ENCODE results near the gene AKNAD1.
A peak's percentile ranks its signal among the peaks of the same experiment; 100 is the strongest.

Gene AKNAD1

DNA sequence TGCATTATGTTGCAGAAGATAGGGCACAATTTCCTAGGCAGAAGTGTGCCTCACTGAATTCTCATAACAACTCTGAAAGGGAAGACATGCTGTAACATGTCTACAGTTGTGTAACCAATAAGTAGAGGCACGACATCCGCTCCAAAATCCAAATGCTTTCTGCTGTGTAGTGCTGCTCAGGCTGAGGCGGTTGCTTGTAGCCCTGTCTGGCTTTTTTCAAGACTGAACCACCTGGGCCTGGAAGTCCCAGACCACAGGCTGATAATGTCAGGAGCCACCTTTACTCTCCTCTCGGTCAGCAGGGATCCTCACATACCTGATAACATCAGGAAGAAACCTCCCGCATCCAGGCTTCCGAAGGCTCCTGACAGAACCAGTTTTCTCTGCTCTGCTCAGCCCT lies 10.9 kb downstream of the AKNAD1 start:
- H3K9me3 ChIP-seq: no peaks in the 10 kb centered on the region
- intact Hi-C loops (cut with DNase I; ENCODE audit: low total_unique reads): no loop called here
- no peaks in the 10 kb centered on the region for H3K27me3 ChIP-seq
- TF ChIP-seq, protein P1, sequence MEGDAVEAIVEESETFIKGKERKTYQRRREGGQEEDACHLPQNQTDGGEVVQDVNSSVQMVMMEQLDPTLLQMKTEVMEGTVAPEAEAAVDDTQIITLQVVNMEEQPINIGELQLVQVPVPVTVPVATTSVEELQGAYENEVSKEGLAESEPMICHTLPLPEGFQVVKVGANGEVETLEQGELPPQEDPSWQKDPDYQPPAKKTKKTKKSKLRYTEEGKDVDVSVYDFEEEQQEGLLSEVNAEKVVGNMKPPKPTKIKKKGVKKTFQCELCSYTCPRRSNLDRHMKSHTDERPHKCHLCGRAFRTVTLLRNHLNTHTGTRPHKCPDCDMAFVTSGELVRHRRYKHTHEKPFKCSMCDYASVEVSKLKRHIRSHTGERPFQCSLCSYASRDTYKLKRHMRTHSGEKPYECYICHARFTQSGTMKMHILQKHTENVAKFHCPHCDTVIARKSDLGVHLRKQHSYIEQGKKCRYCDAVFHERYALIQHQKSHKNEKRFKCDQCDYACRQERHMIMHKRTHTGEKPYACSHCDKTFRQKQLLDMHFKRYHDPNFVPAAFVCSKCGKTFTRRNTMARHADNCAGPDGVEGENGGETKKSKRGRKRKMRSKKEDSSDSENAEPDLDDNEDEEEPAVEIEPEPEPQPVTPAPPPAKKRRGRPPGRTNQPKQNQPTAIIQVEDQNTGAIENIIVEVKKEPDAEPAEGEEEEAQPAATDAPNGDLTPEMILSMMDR (IDR thresholded peaks at IDR 0.05): no peak
- H3K36me3 ChIP-seq: no peaks in the 10 kb centered on the region
- peaks cover 0 to 16% (median 6%) of the 10 kb centered on the region in 4 donors for H3K4me1 ChIP-seq
- DNase-seq: no peak
- no peak overlapping the region for H3K27ac ChIP-seq
- H3K4me3 ChIP-seq: no peak overlapping the region

- TF ChIP-seq, protein P1 (IDR thresholded peaks at IDR 0.05): no peak
- Histone ChIP-seq H3K4me3 (no peak overlapping the region), H3K9me3 (no peaks in the 10 kb centered on the region), H3K36me3 (no peaks in the 10 kb centered on the region), H3K4me1 (peaks cover 0 to 16% (median 6%) of the 10 kb centered on the region in 4 donors), H3K27me3 (no peaks in the 10 kb centered on the region), H3K27ac (no peak overlapping the region)
- no peak for DNase-seq
- intact Hi-C loops (cut with DNase I; ENCODE audit: low total_unique reads): no loop called here
These were observed 11.4 kb downstream of the AKNAD1 start for GRCh38 chr1:108845446-108845845.

DNA sequence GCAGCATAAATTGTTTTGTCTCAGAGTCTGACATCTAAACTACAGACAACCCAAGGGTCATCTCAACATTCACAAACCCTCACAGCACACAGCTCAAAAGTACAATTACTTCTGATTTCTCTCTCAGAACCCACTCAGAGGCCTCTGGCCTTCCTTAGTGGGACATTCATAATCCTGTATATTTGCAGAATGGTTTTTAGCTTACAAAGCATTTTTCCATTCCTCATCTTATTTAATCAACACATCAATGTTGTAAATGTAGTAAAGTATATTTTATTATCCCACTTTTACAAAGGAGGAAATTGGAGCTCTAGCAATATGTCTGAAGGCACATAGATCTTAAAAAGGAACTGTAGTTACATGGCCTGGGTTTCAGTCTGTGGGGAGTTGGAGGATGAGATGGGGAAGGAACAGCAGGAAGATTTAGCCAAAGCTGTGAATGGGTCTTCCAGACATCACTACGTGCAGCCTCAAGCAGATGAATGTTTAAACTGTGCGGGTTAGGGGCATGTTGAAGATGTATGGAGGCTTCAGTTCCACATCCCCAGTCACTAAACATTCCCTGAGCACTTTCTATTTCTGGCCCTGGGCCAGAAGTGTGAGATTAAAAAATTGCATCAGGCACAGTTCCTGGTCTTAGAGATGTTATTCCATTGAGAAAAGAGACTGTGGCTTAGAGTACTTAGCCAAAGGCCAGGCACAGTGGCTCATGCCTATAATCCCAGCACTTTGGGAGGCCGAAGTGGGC lies 13.3 kb downstream of the AKNAD1 start:
- DNase-seq: no peak
- Histone ChIP-seq H3K4me3 (no peak overlapping the region), H3K27ac (peak overlapping the region in 1 of 2 donors; percentile 13), H3K4me1 (peaks cover 0 to 16% (median 6%) of the 10 kb centered on the region in 4 donors), H3K36me3 (no peaks in the 10 kb centered on the region), H3K27me3 (no peaks in the 10 kb centered on the region), H3K9me3 (no peaks in the 10 kb centered on the region)
- intact Hi-C loops (cut with DNase I; ENCODE audit: low total_unique reads): no loop called here
- TF ChIP-seq, protein P1 (IDR thresholded peaks at IDR 0.05): no peak

DNA sequence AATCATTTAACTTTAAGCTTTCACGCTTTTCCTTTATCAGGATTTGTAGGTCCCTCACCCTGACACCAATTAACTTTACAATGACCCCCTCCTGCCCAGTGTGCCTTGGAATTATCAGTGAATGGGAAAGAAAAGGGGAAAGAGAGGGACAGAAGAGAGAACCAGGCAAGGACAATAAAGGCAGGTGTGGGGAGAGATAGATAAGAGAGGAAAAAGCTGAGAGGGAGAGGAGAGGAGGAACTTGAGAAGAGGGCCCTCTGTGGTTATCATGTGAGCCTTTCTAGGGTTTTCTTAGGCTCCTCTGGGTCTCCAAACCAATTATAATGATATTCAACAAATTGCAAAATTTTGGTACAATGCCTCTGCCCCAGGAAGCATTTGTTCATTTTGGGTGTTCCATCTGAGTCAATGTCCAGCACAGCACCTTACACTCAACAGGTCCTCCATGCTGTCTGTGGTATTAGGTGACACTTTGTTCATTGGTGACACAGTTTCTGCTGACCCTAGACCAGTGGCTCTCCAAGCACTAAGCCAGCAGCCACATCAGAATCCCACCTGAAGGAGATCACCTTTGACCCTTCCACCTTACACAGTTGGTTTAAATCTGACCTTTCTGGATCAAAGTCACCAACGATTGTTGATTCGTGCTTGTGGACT lies 14.2 kb downstream of the AKNAD1 start:
- intact Hi-C loops (cut with DNase I; ENCODE audit: low total_unique reads): no loop called here
- Histone ChIP-seq H3K9me3 (no peaks in the 10 kb centered on the region), H3K36me3 (no peaks in the 10 kb centered on the region), H3K27ac (peak overlapping the region; percentile 24 to 61), H3K4me3 (no peak overlapping the region), H3K27me3 (no peaks in the 10 kb centered on the region), H3K4me1 (peaks cover 0 to 16% (median 6%) of the 10 kb centered on the region in 4 donors)
- DNase-seq: no peak
- TF ChIP-seq, protein P1 (IDR thresholded peaks at IDR 0.05): no peak

- Histone ChIP-seq H3K36me3 (no peaks in the 10 kb centered on the region), H3K4me1 (peaks cover 0 to 16% (median 6%) of the 10 kb centered on the region in 4 donors), H3K27ac (peak overlapping the region; percentile 24 to 61), H3K4me3 (no peak overlapping the region), H3K9me3 (no peaks in the 10 kb centered on the region), H3K27me3 (no peaks in the 10 kb centered on the region)
- peak in 1 of 2 donors; percentile 74 for DNase-seq
- intact Hi-C loops (cut with DNase I; ENCODE audit: low total_unique reads): no loop called here
- TF ChIP-seq, protein P1 (IDR thresholded peaks at IDR 0.05): no peak
These were observed 15.2 kb downstream of the AKNAD1 start for GRCh38 chr1:108841703-108842102.

Data from tibial artery (tissue), 4 donors.